Measurements from ENCODE around the gene NEDD4L. TPM values are rescaled to one million over a fixed set of nuclear protein-coding genes. Genes with fewer than 3 reads are reported as not detected.

The NEDD4L gene
- total and polyA plus RNA-seq, 10 of the 15 experiments (the other 5 are each of a cell fraction or from before 2014, with no cell fraction given), result 7.4 to 24.0 (median 17.7) TPM

DNA sequence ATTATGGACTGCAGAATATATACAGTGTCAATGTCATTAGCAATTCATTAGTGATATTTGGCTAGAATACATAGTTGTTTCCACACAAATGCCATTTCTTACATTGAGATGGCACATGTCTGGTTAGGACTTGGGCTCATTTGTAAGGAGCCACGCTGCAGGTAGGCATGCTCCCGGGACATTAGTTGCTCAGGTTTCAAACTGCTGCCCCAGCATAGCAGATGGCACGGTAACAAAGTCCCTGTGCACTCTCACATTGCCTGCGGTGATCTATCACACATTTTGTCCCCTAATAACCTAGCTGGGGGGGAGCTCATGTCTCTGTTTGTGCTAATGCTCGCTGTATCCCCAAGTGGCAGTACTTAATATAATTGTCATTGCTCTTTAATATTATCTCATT lies 185.1 kb downstream of the NEDD4L start:
- no peaks in the 10 kb centered on the region for H4K20me1 ChIP-seq (ENCODE audit: control insufficient read depth, insufficient read depth)
- in situ Hi-C loops (cut with MboI), result no loop called here

More for the DNA sequence above, 185.1 kb downstream of the NEDD4L start:
- no peak overlapping the region for H2AFZ ChIP-seq (ENCODE audit: control insufficient read depth, low read depth, low read length)
- 89% methylated on average over 5 of the region's 5 CpGs for WGBS (ENCODE audit: insufficient coverage, insufficient replicate concordance, low lambda C conversion rate, missing lambda C conversion rate)
- SMC1A ChIA-PET (ENCODE audit: uncharacterized antibody, unreplicated experiment), result interaction anchor here (1.0 to 11.7 kb wide), 12 partner anchors 8 to 177 kb away, joined by 3 to 114 read pairs (median 6); no protein-coding TSS in a partner anchor
- RAD21 ChIA-PET (ENCODE audit: unreplicated experiment), result interaction anchor here (1.5 to 3.6 kb wide), 3 partner anchors 17 to 32 kb away, joined by 4 to 12 read pairs (median 5); no protein-coding TSS in a partner anchor
- no peak overlapping the region for H3K27ac ChIP-seq (ENCODE audit: control insufficient read depth, insufficient read depth)
- DNase-seq (ENCODE audit: low read depth, low spot score), result no peak
- TF ChIP-seq TCF7 (IDR thresholded peaks at IDR 0.05; ENCODE audit: borderline replicate concordance) (no peak), EED (IDR thresholded peaks at IDR 0.05; ENCODE audit: low read depth) (no peak), YY1 (IDR thresholded peaks at IDR 0.05; ENCODE audit: low read depth, low read length) (no peak), PAX5 (IDR thresholded peaks at IDR 0.05; ENCODE audit: borderline replicate concordance, low read depth, low read length) (no peak)
- TF ChIP-seq, protein P1, sequence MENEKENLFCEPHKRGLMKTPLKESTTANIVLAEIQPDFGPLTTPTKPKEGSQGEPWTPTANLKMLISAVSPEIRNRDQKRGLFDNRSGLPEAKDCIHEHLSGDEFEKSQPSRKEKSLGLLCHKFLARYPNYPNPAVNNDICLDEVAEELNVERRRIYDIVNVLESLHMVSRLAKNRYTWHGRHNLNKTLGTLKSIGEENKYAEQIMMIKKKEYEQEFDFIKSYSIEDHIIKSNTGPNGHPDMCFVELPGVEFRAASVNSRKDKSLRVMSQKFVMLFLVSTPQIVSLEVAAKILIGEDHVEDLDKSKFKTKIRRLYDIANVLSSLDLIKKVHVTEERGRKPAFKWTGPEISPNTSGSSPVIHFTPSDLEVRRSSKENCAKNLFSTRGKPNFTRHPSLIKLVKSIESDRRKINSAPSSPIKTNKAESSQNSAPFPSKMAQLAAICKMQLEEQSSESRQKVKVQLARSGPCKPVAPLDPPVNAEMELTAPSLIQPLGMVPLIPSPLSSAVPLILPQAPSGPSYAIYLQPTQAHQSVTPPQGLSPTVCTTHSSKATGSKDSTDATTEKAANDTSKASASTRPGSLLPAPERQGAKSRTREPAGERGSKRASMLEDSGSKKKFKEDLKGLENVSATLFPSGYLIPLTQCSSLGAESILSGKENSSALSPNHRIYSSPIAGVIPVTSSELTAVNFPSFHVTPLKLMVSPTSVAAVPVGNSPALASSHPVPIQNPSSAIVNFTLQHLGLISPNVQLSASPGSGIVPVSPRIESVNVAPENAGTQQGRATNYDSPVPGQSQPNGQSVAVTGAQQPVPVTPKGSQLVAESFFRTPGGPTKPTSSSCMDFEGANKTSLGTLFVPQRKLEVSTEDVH (IDR thresholded peaks at IDR 0.05; ENCODE audit: low read depth, partially characterized antibody), result no peak
- CTCF ChIA-PET, result interaction anchor here (0.6 to 3.7 kb wide), 13 partner anchors 8 to 266 kb away, joined by 3 to 18 read pairs (median 3); partner anchors contain the start of gene NEDD4L
- no peaks in the 10 kb centered on the region for H3K9me3 ChIP-seq (replicated peaks; ENCODE audit: control insufficient read depth, insufficient read depth, low read length)
- H3K4me2 ChIP-seq (ENCODE audit: control insufficient read depth, insufficient read depth), result no peak overlapping the region
- no peak for FAIRE-seq
- POLR2A ChIA-PET, result interaction anchor here (0.7 to 7.5 kb wide), 4 partner anchors 16 to 62 kb away, joined by 3 to 46 read pairs (median 3); no protein-coding TSS in a partner anchor
- peaks cover 13% of the 10 kb centered on the region for H3K4me1 ChIP-seq (ENCODE audit: control insufficient read depth, insufficient read depth, low read length)
- no peak overlapping the region for H3K4me3 ChIP-seq
- no peaks in the 10 kb centered on the region for H3K27me3 ChIP-seq (replicated peaks in 1 of 2; ENCODE audit: control insufficient read depth in 2 of 2, insufficient read depth in 2 of 2, low read length in 1 of 2)
- intact Hi-C loops (cut with micrococcal nuclease; ENCODE audit: unreplicated experiment), result no loop called here
- H3K9ac ChIP-seq (ENCODE audit: control insufficient read depth, insufficient read depth, low read length), result no peak overlapping the region
- ATAC-seq, result no peak
- no TSS peak for BruUV-seq (replicated peaks)
- H3K36me3 ChIP-seq (ENCODE audit: control insufficient read depth in 2 of 2, insufficient read depth in 2 of 2, low read length in 1 of 2), result no peaks in the 10 kb centered on the region
- H3K79me2 ChIP-seq (ENCODE audit: control insufficient read depth, insufficient read depth, low read length), result no peaks in the 10 kb centered on the region; the same call in 1 of the 2 replicates
